Thyroid gland (tissue), 4 donors: Measurements from ENCODE around the gene TAF1B.

Experiments used
- POLR2A ChIP-seq, 2 donors: fragments of 450-650 bp; IDR thresholded peaks; one replicate each; pipeline ENCODE4 v1.6.1; 2017; ENCODE audit warnings: antibody characterized with exemption in 2 of 2, mild to moderate bottlenecking in 2 of 2, moderate library complexity in 1 of 2
- TF ChIP-seq, protein P1 (sequence below), 6 experiments: fragments of 200-600 bp in 3 of 6; fragments of 450-650 bp in 3 of 6; sonication (generic) in 3 of 6; IDR thresholded peaks; one replicate each; pipeline ENCODE4 v1.5.1; 2016 to 2019; ENCODE audit warnings: antibody characterized with exemption in 6 of 6, mild to moderate bottlenecking in 2 of 6, inconsistent platforms in 1 of 6, moderate library complexity in 1 of 6

DNA sequence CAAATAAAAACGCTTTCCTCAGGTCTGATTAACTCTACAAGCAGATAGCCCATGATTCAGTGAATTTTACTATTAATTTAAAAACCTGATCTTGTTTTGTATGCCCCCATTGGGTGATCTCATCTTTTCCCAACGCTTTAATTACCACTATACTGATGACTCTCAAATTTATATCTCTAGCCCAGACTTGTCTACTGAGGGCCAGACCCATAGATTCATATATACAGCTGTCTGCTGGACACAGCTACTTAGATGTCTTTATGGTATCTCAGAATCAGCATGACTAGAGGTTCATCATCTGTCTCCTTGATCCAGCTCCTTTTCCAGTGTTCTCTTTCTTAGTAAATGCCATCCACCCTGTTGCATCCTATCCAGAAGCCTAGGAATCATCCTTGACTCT lies 33.8 kb downstream of the TAF1B start:
- TF ChIP-seq, protein P1, sequence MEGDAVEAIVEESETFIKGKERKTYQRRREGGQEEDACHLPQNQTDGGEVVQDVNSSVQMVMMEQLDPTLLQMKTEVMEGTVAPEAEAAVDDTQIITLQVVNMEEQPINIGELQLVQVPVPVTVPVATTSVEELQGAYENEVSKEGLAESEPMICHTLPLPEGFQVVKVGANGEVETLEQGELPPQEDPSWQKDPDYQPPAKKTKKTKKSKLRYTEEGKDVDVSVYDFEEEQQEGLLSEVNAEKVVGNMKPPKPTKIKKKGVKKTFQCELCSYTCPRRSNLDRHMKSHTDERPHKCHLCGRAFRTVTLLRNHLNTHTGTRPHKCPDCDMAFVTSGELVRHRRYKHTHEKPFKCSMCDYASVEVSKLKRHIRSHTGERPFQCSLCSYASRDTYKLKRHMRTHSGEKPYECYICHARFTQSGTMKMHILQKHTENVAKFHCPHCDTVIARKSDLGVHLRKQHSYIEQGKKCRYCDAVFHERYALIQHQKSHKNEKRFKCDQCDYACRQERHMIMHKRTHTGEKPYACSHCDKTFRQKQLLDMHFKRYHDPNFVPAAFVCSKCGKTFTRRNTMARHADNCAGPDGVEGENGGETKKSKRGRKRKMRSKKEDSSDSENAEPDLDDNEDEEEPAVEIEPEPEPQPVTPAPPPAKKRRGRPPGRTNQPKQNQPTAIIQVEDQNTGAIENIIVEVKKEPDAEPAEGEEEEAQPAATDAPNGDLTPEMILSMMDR (IDR thresholded peaks at IDR 0.05): no peak
- no peak for TF ChIP-seq POLR2A (IDR thresholded peaks at IDR 0.05)
